K562 (cell line): ENCODE data around the gene FOXN1. TPM values are rescaled to one million over a fixed set of nuclear protein-coding genes. Genes with fewer than 3 reads are reported as not detected.

Source experiments
- AFF4 ChIP-seq: sonication (generic); formaldehyde crosslinking; IDR thresholded peaks from 2 replicates; pipeline ENCODE4 v1.8.0; 2023; ENCODE audit warnings: mild to moderate bottlenecking, missing genetic modification reagents
- C11orf30 ChIP-seq: fragments of 450-650 bp; IDR thresholded peaks from 2 replicates; pipeline ENCODE4 v1.6.1; 2016; ENCODE audit warnings: low read depth, mild to moderate bottlenecking
- CREB5 ChIP-seq: fragments of 250-450 bp; sonication (Bioruptor Pico); IDR thresholded peaks from 2 replicates; pipeline ENCODE4 v1.5.0; 2020; ENCODE audit warnings: mild to moderate bottlenecking
- CUX1 ChIP-seq: fragments of 200-800 bp; sonication (Bioruptor generic); IDR thresholded peaks from 2 replicates; pipeline ENCODE4 v1.6.1; 2016; ENCODE audit warnings: missing genetic modification characterization, missing compliant biosample characterization
- DPF2 ChIP-seq: fragments of 450-650 bp; IDR thresholded peaks from 2 replicates; pipeline ENCODE4 v1.6.1; 2016
- E2F3 ChIP-seq: fragments of 250-450 bp; sonication (Bioruptor Pico); IDR thresholded peaks from 2 replicates; pipeline ENCODE4 v1.4.0; 2020; ENCODE audit warnings: mild to moderate bottlenecking
- ELF1 ChIP-seq: fragments of 200-800 bp; sonication (Bioruptor generic); IDR thresholded peaks from 2 replicates; pipeline ENCODE4 v1.6.1; 2016; ENCODE audit warnings: missing genetic modification characterization, missing compliant biosample characterization
- ELF4 ChIP-seq: fragments of 450-650 bp; formaldehyde crosslinking; IDR thresholded peaks from 2 replicates; pipeline ENCODE4 v1.4.0; 2022; ENCODE audit warnings: missing genetic modification characterization
- MTA2 ChIP-seq: fragments of 450-650 bp; IDR thresholded peaks from 2 replicates; pipeline ENCODE4 v1.6.1; 2016; ENCODE audit warnings: low read depth
- NFIC ChIP-seq: fragments of 450-650 bp; IDR thresholded peaks from 2 replicates; pipeline ENCODE4 v1.6.1; 2017; ENCODE audit warnings: mild to moderate bottlenecking, inconsistent platforms
- NFIX ChIP-seq: fragments of 250-450 bp; sonication (Bioruptor Pico); IDR thresholded peaks from 2 replicates; pipeline ENCODE4 v1.4.0; 2020; ENCODE audit warnings: low read depth, mild to moderate bottlenecking, moderate library complexity
- NFRKB ChIP-seq: fragments of 450-650 bp; IDR thresholded peaks from 2 replicates; pipeline ENCODE4 v1.6.1; 2016; ENCODE audit warnings: low read depth
- POLR2AphosphoS2 ChIP-seq: IDR thresholded peaks from 2 replicates; pipeline ENCODE4 v1.6.1; 2012; ENCODE audit warnings: low read length, improper control_type of control experiment
- RB1 ChIP-seq: fragments of 450-650 bp; IDR thresholded peaks from 2 replicates; pipeline ENCODE4 v1.6.1; 2017; ENCODE audit warnings: low read depth, mild to moderate bottlenecking
- SAFB ChIP-seq: fragments of 200-400 bp; formaldehyde crosslinking; IDR thresholded peaks from 2 replicates; pipeline ENCODE4 v1.6.1; 2017; ENCODE audit warnings: low read depth, low read length, borderline replicate concordance
- SMAD4 ChIP-seq: fragments of 250-450 bp; sonication (Bioruptor Pico); conservative IDR thresholded peaks from 2 replicates; pipeline ENCODE4 v1.8.0; 2021; ENCODE audit warnings: inconsistent platforms, mild to moderate bottlenecking, moderate library complexity
- ZNF197 ChIP-seq: fragments of 200-800 bp; sonication (Bioruptor generic); IDR thresholded peaks from 2 replicates; pipeline ENCODE4 v1.6.1; 2016; ENCODE audit warnings: low read depth, missing genetic modification characterization, missing compliant biosample characterization
- ZNF551 ChIP-seq: fragments of 250-450 bp; sonication (Bioruptor Pico); IDR thresholded peaks from 2 replicates; pipeline ENCODE4 v1.5.0; 2021; ENCODE audit warnings: mild to moderate bottlenecking, moderate library complexity
- polyA plus RNA-seq, 8 experiments: library from polyadenylated mRNA; depleted of rRNA in 4 of 8; stranded (reverse) in 5 of 8; unstranded in 3 of 8; fragments of >200 nt; fragmentation: Nextera tagmentation in 2 of 8; fragmentation: Illumina TruSeq in 1 of 8; extraction: Ambion mirVana in 2 of 8; extraction: Trizol in 1 of 8; gene quantifications; 2 replicates each; pipeline versions ENCODE4 v1.2.1 to v1.2.3, GENCODE V29; 2011 to 2014; ENCODE audit warnings: inconsistent platforms in 1 of 8, missing spikeins in 1 of 8
- total RNA-seq, 7 experiments: library from RNA; depleted of rRNA in 6 of 7; stranded (reverse); fragments of >200 nt in 6 of 7; fragmentation: Illumina TruSeq in 2 of 7; extraction: Trizol in 2 of 7; gene quantifications; 2 replicates each; pipeline versions ENCODE4 v1.2.1 to v1.2.3, GENCODE V29; 2011 to 2021; ENCODE audit warnings: low replicate concordance in 1 of 7
- TF ChIP-seq, protein P1 (sequence below): fragments of 450-650 bp; conservative IDR thresholded peaks from 2 replicates; pipeline ENCODE4 v1.6.1; 2016; ENCODE audit warnings: missing genetic modification characterization, low read depth, mild to moderate bottlenecking, missing compliant biosample characterization, moderate library complexity

FOXN1 gene
- total and polyA plus RNA-seq, 9 of the 15 experiments (the other 6 are each of a cell fraction or from before 2014, with no cell fraction given), result not detected

DNA sequence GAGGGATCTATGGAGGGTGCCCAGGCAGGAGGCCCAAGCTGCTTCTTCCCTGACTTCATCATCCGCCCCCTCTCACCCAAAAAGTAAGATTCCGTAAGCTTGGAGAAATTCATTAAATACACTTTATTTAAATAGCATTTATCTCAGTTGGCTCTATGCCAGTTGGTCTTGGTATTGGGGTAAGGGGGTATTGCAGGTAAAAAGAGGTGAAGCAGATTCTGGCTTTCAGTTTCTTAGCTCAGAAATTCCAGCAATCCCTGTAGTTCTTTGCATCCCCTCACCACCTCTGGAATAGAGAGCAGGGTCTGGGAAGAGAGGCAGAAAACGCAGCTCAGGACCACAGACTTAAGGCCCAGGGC is 71.3 kb downstream of the FOXN1 start (continued):
- no peak for TF ChIP-seq AFF4
- TF ChIP-seq ZNF197 (CRISPR knock-in tag), result no peak
- no peak for TF ChIP-seq ELF4 (CRISPR knock-in tag)
- TF ChIP-seq NFIX (CRISPR knock-in tag), result peak; percentile 83
- peak; percentile 23; the same call in 1 of the 2 replicates for TF ChIP-seq ELF1
- no peak for TF ChIP-seq CUX1 (CRISPR knock-in tag)
- TF ChIP-seq NFRKB, result no peak
- no peak for TF ChIP-seq ZNF551
- no peak for TF ChIP-seq MTA2
- 0 out of 2 replicates have a peak, but pooled peaks have one; percentile 8 for TF ChIP-seq RB1
- TF ChIP-seq DPF2, result no peak
- TF ChIP-seq, protein P1, sequence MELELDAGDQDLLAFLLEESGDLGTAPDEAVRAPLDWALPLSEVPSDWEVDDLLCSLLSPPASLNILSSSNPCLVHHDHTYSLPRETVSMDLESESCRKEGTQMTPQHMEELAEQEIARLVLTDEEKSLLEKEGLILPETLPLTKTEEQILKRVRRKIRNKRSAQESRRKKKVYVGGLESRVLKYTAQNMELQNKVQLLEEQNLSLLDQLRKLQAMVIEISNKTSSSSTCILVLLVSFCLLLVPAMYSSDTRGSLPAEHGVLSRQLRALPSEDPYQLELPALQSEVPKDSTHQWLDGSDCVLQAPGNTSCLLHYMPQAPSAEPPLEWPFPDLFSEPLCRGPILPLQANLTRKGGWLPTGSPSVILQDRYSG (tag), result 0 out of 2 replicates have a peak, but pooled peaks have one; percentile 3
- TF ChIP-seq NFIC, result peak; percentile 99
- TF ChIP-seq E2F3, result no peak
- 0 out of 2 replicates have a peak, but pooled peaks have one; percentile 18 for TF ChIP-seq SMAD4 (CRISPR knock-in tag)
- no peak for TF ChIP-seq POLR2AphosphoS2
- no peak for TF ChIP-seq C11orf30
- TF ChIP-seq SAFB, result no peak
- no peak for TF ChIP-seq CREB5 (CRISPR knock-in tag)
